Measurements from ENCODE around the gene USP19. TPM values are rescaled to one million over a fixed set of nuclear protein-coding genes. Genes with fewer than 3 reads are reported as not detected.

Gene USP19
- total and polyA plus RNA-seq, 2 of the 8 experiments (the other 6 are each of a cell fraction or from before 2014, with no cell fraction given), result 46.4 to 65.8 TPM

DNA sequence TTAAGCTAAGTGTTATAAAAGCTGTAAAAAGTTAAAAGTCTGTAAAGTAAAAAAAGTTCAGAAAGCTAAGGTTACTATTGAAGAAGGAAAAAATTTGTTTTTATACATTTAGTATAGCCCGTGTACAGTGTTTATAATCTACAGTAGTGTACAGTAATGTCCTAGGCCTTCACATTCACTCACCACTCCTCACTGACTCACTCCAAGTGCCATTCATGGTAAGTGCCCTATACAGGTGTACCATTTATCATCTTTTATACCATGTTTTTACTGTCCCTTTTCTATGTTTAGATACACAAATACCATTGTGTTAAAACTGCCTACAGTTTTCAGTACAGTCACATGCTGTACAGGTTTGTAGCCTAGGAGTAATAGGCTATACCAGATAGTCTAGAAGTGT, 36.7 kb upstream of the USP19 start (continued):
- TF ChIP-seq, protein P1, sequence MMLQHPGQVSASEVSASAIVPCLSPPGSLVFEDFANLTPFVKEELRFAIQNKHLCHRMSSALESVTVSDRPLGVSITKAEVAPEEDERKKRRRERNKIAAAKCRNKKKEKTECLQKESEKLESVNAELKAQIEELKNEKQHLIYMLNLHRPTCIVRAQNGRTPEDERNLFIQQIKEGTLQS (IDR thresholded peaks at IDR 0.05; ENCODE audit: insufficient read depth, low read depth, low read length), result no peak
- TF ChIP-seq EZH2 (IDR thresholded peaks at IDR 0.05; ENCODE audit: low read depth, low read length, severe bottlenecking), result no peak
- TF ChIP-seq BRCA1 (IDR thresholded peaks at IDR 0.05; ENCODE audit: low read depth, low read length), result no peak
- TF ChIP-seq RXRA (IDR thresholded peaks at IDR 0.05; ENCODE audit: insufficient read depth, low read depth, low read length), result no peak
